Osteoblast (primary cell): ENCODE measurements around the gene CSE1L. TPM values are rescaled to one million over a fixed set of nuclear protein-coding genes. Genes with fewer than 3 reads are reported as not detected.
"Not testable (repeated sequence)": the region's sequence is repeated elsewhere in the genome, so short reads cannot be mapped to it uniquely, and the experiment has no call there.

Source experiments
- DNase-seq: peaks from one replicate; pipeline ENCODE4 v3.0.0; 2011; ENCODE audit warnings: low spot score, mixed read lengths; ENCODE audit not compliant: insufficient read length; ENCODE audit errors: missing footprints
- H2AFZ ChIP-seq: 2 replicates; pipeline ENCODE4 v1.6.0; 2011; ENCODE audit warnings: mild to moderate bottlenecking, low read length
- H3K27ac ChIP-seq: 2 replicates; pipeline ENCODE4 v1.5.1; 2011; ENCODE audit warnings: mild to moderate bottlenecking, low read depth, low read length, moderate library complexity
- H3K27me3 ChIP-seq: 2 replicates; pipeline ENCODE4 v1.6.0; 2012; ENCODE audit warnings: mild to moderate bottlenecking, control low read depth, inconsistent platforms, low read length, moderate library complexity; ENCODE audit not compliant: insufficient read depth
- H3K36me3 ChIP-seq: 2 replicates; pipeline ENCODE4 v1.5.1; 2011; ENCODE audit warnings: mild to moderate bottlenecking, low read length, control low read depth, moderate library complexity; ENCODE audit not compliant: insufficient read depth
- H3K4me1 ChIP-seq: 2 replicates; pipeline ENCODE4 v1.5.1; 2011; ENCODE audit warnings: mild to moderate bottlenecking, low read length, control low read depth, moderate library complexity; ENCODE audit not compliant: insufficient read depth
- H3K4me2 ChIP-seq: 2 replicates; pipeline ENCODE4 v1.6.0; 2011; ENCODE audit warnings: mild to moderate bottlenecking, low read length; ENCODE audit not compliant: insufficient read depth
- H3K4me3 ChIP-seq: fragments of 200-600 bp; sonication (generic); 3 replicates; pipeline ENCODE4 v1.5.1; 2012; ENCODE audit warnings: mild to moderate bottlenecking, low read length, inconsistent platforms; ENCODE audit not compliant: insufficient read depth
- H3K79me2 ChIP-seq: 2 replicates; pipeline ENCODE4 v1.6.0; 2012; ENCODE audit warnings: mild to moderate bottlenecking, low read length, control low read depth, inconsistent platforms; ENCODE audit not compliant: insufficient read depth
- H3K9me3 ChIP-seq: 2 replicates; pipeline ENCODE4 v1.5.1; 2011; ENCODE audit warnings: low read depth, low read length, control low read depth
- H4K20me1 ChIP-seq: 2 replicates; pipeline ENCODE4 v1.6.0; 2012; ENCODE audit warnings: mild to moderate bottlenecking, low read length, control low read depth; ENCODE audit not compliant: insufficient read depth
- CTCF ChIP-seq: IDR thresholded peaks from 2 replicates; pipeline ENCODE4 v1.5.1; 2011; ENCODE audit warnings: mild to moderate bottlenecking, low read depth, low read length, moderate library complexity; ENCODE audit errors: extremely low read depth
- total RNA-seq: library from RNA; depleted of rRNA; stranded (reverse); fragments of >200 nt; gene quantifications from 2 replicates; pipeline ENCODE4 v1.2.3, GENCODE V29; 2012

CSE1L gene
- total RNA-seq, 1 donor, result 48.9 TPM

GRCh38 chr20:49099011-49099410 lies 52.9 kb downstream of the CSE1L start:
- Histone ChIP-seq H3K4me3 (no peak overlapping the region), H3K27me3 (no peaks in the 10 kb centered on the region), H3K79me2 (peaks cover 11% of the 10 kb centered on the region), H3K9me3 (no peaks in the 10 kb centered on the region), H3K4me2 (no peak overlapping the region), H3K36me3 (peaks cover 64% of the 10 kb centered on the region), H3K27ac (no peak overlapping the region), H3K4me1 (no peaks in the 10 kb centered on the region), H2AFZ (no peak overlapping the region), H4K20me1 (no peaks in the 10 kb centered on the region)
- no peak for TF ChIP-seq CTCF
- DNase-seq, result no peak

GRCh38 chr20:49100292-49100691 lies 54.2 kb downstream of the CSE1L start:
- not testable (repeated sequence) for H3K27me3 ChIP-seq, H3K4me3 ChIP-seq, H3K4me1 ChIP-seq, H2AFZ ChIP-seq, H3K27ac ChIP-seq, H4K20me1 ChIP-seq, DNase-seq, H3K9me3 ChIP-seq, H3K4me2 ChIP-seq
- Histone ChIP-seq H3K36me3 (peaks cover 60% of the 10 kb centered on the region), H3K79me2 (peaks cover 11% of the 10 kb centered on the region)

GRCh38 chr20:49100972-49101371 lies 54.9 kb downstream of the CSE1L start:
- no peak overlapping the region for H3K4me3 ChIP-seq
- no peaks in the 10 kb centered on the region for H3K27me3 ChIP-seq
- H3K27ac ChIP-seq, result no peak overlapping the region
- TF ChIP-seq CTCF, result no peak
- H3K36me3 ChIP-seq, result peaks cover 53% of the 10 kb centered on the region
- H3K4me1 ChIP-seq, result no peaks in the 10 kb centered on the region
- DNase-seq, result no peak
- H3K79me2 ChIP-seq, result peaks cover 11% of the 10 kb centered on the region
- H3K4me2 ChIP-seq, result no peak overlapping the region
- no peaks in the 10 kb centered on the region for H4K20me1 ChIP-seq
- H2AFZ ChIP-seq, result no peak overlapping the region
- H3K9me3 ChIP-seq, result no peaks in the 10 kb centered on the region

GRCh38 chr20:49103019-49103418 lies 56.9 kb downstream of the CSE1L start:
- Histone ChIP-seq H3K27me3 (no peaks in the 10 kb centered on the region), H2AFZ (no peak overlapping the region), H3K9me3 (no peaks in the 10 kb centered on the region), H3K36me3 (peaks cover 41% of the 10 kb centered on the region), H3K27ac (no peak overlapping the region), H3K4me2 (no peak overlapping the region), H3K79me2 (peaks cover 11% of the 10 kb centered on the region), H3K4me1 (no peaks in the 10 kb centered on the region), H4K20me1 (no peaks in the 10 kb centered on the region), H3K4me3 (no peak overlapping the region)
- DNase-seq, result no peak
- no peak for TF ChIP-seq CTCF
